Naive thymus-derived CD4-positive, alpha-beta T cell (primary cell): ENCODE results near the gene SLITRK1. TPM values are rescaled to one million over a fixed set of nuclear protein-coding genes. Genes with fewer than 3 reads are reported as not detected.

Source experiments
- ATAC-seq: fragments of 150-1000 bp; cut with Tn5 transposase; 2 replicates; pipeline ENCODE4 v1.10.0; 2021; ENCODE audit warnings: mild to moderate bottlenecking, moderate library complexity
- CTCF ChIA-PET: fragments of 350-600 bp; sonication (Branson Sonifier 250); formaldehyde crosslinking; loops from one replicate; lab custom pipeline; 2021; ENCODE audit warnings: antibody characterized with exemption; lab: Charles Lee
- POLR2A ChIA-PET: fragments of 350-600 bp; sonication (Branson Sonifier 250); formaldehyde crosslinking; loops from one replicate; lab custom pipeline; 2021; ENCODE audit warnings: antibody characterized with exemption, inconsistent platforms; lab: Charles Lee
- DNase-seq, 9 donors: peaks; one replicate each; pipeline versions ENCODE4 v3.0.0 to v3.0.0-alpha.2; 2020 to 2022; ENCODE audit warnings: mixed read lengths in 1 of 9
- H3K27ac ChIP-seq: one replicate; pipeline ENCODE4 v1.7.0; 2013; ENCODE audit warnings: mild to moderate bottlenecking, low read depth, low read length, moderate library complexity
- H3K27me3 ChIP-seq, 2 donors: one replicate each; pipeline ENCODE4 v1.7.0; 2013; ENCODE audit warnings: low read length in 2 of 2, mild to moderate bottlenecking in 2 of 2, moderate library complexity in 2 of 2; ENCODE audit not compliant: control insufficient read depth in 2 of 2, insufficient read depth in 2 of 2
- H3K36me3 ChIP-seq, 3 experiments: 1 replicate in 2 of 3; 2 replicates in 1 of 3; pipeline ENCODE4 v1.7.0; 2013; ENCODE audit warnings: low read length in 3 of 3, mild to moderate bottlenecking in 3 of 3, moderate library complexity in 1 of 3; ENCODE audit not compliant: insufficient read depth in 3 of 3, control insufficient read depth in 2 of 3
- H3K4me1 ChIP-seq, 2 donors: one replicate each; pipeline ENCODE4 v1.7.0; 2013; ENCODE audit warnings: low read length in 2 of 2, mild to moderate bottlenecking in 2 of 2, moderate library complexity in 1 of 2; ENCODE audit not compliant: control insufficient read depth in 2 of 2, insufficient read depth in 2 of 2
- H3K4me3 ChIP-seq: 2 replicates; pipeline ENCODE4 v1.7.0; 2013; ENCODE audit warnings: mild to moderate bottlenecking, low read length
- H3K9me3 ChIP-seq, 3 experiments: 1 replicate in 2 of 3; 2 replicates in 1 of 3; pipeline ENCODE4 v1.7.0; 2013; ENCODE audit warnings: low read length in 3 of 3; ENCODE audit not compliant: control insufficient read depth in 2 of 3
- H3K27ac Mint-ChIP-seq, 9 donors: one replicate each; pipeline ENCODE4 v1.8.0; 2020 to 2022; ENCODE audit warnings: mixed read lengths in 9 of 9, mild to moderate bottlenecking in 8 of 9, moderate library complexity in 5 of 9, inconsistent platforms in 2 of 9
- H3K27me3 Mint-ChIP-seq, 5 donors: one replicate each; pipeline ENCODE4 v1.8.0; 2021 to 2022; ENCODE audit warnings: mixed read lengths in 5 of 5, mild to moderate bottlenecking in 1 of 5
- H3K36me3 Mint-ChIP-seq, 5 donors: one replicate each; pipeline ENCODE4 v1.8.0; 2020 to 2022; ENCODE audit warnings: mixed read lengths in 5 of 5, mild to moderate bottlenecking in 3 of 5, inconsistent platforms in 1 of 5
- H3K4me1 Mint-ChIP-seq, 7 donors: one replicate each; pipeline ENCODE4 v1.8.0; 2020 to 2022; ENCODE audit warnings: mixed read lengths in 7 of 7, mild to moderate bottlenecking in 3 of 7, inconsistent platforms in 1 of 7
- H3K4me3 Mint-ChIP-seq, 10 donors: one replicate each; pipeline ENCODE4 v1.8.0; 2020 to 2022; ENCODE audit warnings: mild to moderate bottlenecking in 10 of 10, mixed read lengths in 10 of 10, moderate library complexity in 6 of 10, inconsistent platforms in 2 of 10
- H3K9me3 Mint-ChIP-seq, 11 donors: one replicate each; pipeline ENCODE4 v1.8.0; 2020 to 2022; ENCODE audit warnings: mixed read lengths in 11 of 11, mild to moderate bottlenecking in 4 of 11, inconsistent platforms in 1 of 11, moderate library complexity in 1 of 11
- intact Hi-C, 2 donors: fragments of 100-400 bp; cut with micrococcal nuclease; formaldehyde crosslinking; loops; one replicate each; pipeline ENCODE4 v1.15.1; 2023
- polyA plus RNA-seq, 2 donors: library from polyadenylated mRNA; unstranded; fragments of 300-500 nt; fragmentation: Illumina TruSeq; gene quantifications; one replicate each; pipeline ENCODE4 v1.2.3, GENCODE V29; 2021
- total RNA-seq, 6 experiments: library from RNA in 5 of 6; stranded (reverse) in 5 of 6; gene quantifications; 1 replicate in 5 of 6; 2 replicates in 1 of 6; pipeline ENCODE4 v1.2.3 and lab custom pipeline; 2021 to 2026

The SLITRK1 gene, protein sequence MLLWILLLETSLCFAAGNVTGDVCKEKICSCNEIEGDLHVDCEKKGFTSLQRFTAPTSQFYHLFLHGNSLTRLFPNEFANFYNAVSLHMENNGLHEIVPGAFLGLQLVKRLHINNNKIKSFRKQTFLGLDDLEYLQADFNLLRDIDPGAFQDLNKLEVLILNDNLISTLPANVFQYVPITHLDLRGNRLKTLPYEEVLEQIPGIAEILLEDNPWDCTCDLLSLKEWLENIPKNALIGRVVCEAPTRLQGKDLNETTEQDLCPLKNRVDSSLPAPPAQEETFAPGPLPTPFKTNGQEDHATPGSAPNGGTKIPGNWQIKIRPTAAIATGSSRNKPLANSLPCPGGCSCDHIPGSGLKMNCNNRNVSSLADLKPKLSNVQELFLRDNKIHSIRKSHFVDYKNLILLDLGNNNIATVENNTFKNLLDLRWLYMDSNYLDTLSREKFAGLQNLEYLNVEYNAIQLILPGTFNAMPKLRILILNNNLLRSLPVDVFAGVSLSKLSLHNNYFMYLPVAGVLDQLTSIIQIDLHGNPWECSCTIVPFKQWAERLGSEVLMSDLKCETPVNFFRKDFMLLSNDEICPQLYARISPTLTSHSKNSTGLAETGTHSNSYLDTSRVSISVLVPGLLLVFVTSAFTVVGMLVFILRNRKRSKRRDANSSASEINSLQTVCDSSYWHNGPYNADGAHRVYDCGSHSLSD
- total RNA-seq (not detected), polyA plus RNA-seq (not detected), total RNA-seq (lab: John Stamatoyannopoulos, UW) (not detected)

DNA sequence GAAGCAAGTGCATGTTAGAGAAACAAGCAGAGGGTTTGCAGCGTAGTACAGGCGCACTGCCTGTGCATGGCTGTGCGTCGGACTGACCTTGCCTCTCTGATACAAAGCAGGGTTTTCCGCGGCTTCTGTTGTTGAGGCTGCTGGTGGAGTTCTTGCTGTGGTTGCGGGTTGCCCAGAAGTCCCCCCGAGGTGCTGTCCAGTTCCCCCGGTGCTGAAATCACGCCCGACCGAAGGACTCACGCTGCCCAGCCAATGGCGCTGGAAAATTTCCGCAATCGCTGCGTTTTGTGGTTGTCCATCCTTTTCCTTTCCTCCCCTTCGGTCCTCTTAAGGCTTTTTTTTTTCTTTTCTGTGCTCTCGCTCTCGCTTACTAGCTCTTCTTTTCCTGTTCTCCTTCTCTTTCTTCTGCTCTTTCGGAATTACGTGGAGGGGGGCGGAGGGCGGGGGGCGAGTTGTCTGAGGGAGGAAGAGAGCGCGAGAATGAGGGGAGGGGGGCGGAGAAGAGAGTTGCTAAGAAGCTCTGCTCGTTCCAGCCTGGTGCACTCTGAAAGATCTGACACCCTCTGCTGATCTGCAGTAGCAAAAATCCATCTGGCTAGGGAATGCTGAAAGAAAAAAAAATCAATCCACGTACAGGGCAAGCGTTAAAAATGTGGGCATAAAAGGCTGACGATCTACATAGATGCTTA lies at the start of gene SLITRK1:
TSS of gene SLITRK1 (minus strand) at position 558 of the 689 bp plus-strand sequence. CDS start 967 bp downstream, outside the sequence.
- Mint-ChIP-seq H3K36me3 (peaks cover 0 to 8% (median 0%) of the 10 kb centered on the region in 5 donors), H3K9me3 (peaks cover 0 to 39% (median 7%) of the 10 kb centered on the region in 11 donors), H3K27me3 (peaks cover 46 to 64% (median 54%) of the 10 kb centered on the region in 5 donors), H3K27ac (no peak within 1 kb of the TSS), H3K4me3 (peak within 1 kb of the TSS in 2 of 10 donors; percentile 13 to 37), H3K4me1 (peaks cover 0 to 24% (median 0%) of the 10 kb centered on the region in 7 donors)
- Histone ChIP-seq H3K27me3 (peaks cover 0 to 3% of the 10 kb centered on the region in 2 donors), H3K27ac (no peak within 1 kb of the TSS), H3K4me3 (no peak within 1 kb of the TSS), H3K9me3 (no peaks in the 10 kb centered on the region), H3K36me3 (no peaks in the 10 kb centered on the region), H3K4me1 (no peaks in the 10 kb centered on the region)
- ChIA-PET CTCF (no interaction called here), POLR2A (no interaction called here)
- intact Hi-C loops = no loop called here
- ATAC-seq = no peak
- DNase-seq = peak in 1 of 9 donors; percentile 26

DNA sequence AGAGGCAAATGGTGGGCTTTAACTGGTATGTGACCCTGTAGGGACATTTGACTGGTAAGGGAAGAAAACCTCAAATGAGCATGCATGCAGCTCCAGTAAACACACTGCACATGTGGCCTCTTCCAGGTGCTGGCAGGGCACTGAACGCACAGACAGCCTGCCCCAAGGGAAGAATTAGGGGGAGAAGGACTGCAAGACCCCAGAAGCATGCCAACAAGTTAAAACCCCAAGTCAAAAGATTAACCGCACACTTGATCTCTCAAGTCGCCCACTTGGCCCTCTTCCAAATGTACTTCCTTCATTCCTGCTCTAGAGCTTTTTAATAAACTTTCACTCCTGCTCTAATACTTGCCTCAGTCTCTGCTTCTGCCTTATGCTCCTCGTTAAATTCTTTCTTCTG lies 46.9 kb upstream of the SLITRK1 start:
- no peaks in the 10 kb centered on the region for H3K36me3 Mint-ChIP-seq
- Histone ChIP-seq H3K9me3 (no peaks in the 10 kb centered on the region), H3K27me3 (no peaks in the 10 kb centered on the region), H3K4me1 (no peaks in the 10 kb centered on the region), H3K27ac (no peak overlapping the region), H3K36me3 (no peaks in the 10 kb centered on the region), H3K4me3 (no peak overlapping the region)
- H3K9me3 Mint-ChIP-seq = peaks cover 0 to 15% (median 0%) of the 10 kb centered on the region in 11 donors
- no peak overlapping the region for H3K4me3 Mint-ChIP-seq
- H3K27me3 Mint-ChIP-seq = no peaks in the 10 kb centered on the region
- POLR2A ChIA-PET = no interaction called here
- DNase-seq = no peak
- intact Hi-C loops = no loop called here
- no peak overlapping the region for H3K27ac Mint-ChIP-seq
- H3K4me1 Mint-ChIP-seq = no peaks in the 10 kb centered on the region
- ATAC-seq = no peak
- CTCF ChIA-PET = no interaction called here

DNA sequence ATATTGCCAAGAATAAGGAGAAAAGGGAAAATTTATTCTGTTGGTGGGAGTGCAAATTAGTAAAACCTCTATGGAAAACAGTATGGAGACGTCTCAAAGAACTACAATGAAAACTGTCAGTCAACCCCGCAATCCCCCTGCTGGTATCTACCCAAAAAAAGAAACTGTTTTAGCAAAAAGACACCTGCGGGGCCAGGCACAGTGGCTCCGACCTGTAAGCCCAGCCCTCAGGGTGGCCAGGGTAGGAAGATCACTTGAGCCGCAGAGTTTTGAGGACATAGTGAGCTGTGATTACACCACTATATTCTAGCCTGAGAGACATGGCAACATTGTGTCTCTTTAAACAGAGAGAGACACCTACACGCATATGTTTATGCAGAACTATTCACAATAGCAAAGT lies 37.5 kb upstream of the SLITRK1 start:
- H3K27me3 Mint-ChIP-seq = no peaks in the 10 kb centered on the region
- no peaks in the 10 kb centered on the region for H3K27me3 ChIP-seq
- H3K4me3 ChIP-seq = no peak overlapping the region
- no peak overlapping the region for H3K27ac ChIP-seq
- no peak for ATAC-seq
- no peaks in the 10 kb centered on the region for H3K36me3 Mint-ChIP-seq
- no peaks in the 10 kb centered on the region for H3K9me3 ChIP-seq
- no peak overlapping the region for H3K27ac Mint-ChIP-seq
- H3K4me3 Mint-ChIP-seq = no peak overlapping the region
- no peak for DNase-seq
- ChIA-PET POLR2A (no interaction called here), CTCF (no interaction called here)
- H3K36me3 ChIP-seq = no peaks in the 10 kb centered on the region
- intact Hi-C loops = no loop called here
- peaks cover 0 to 6% (median 0%) of the 10 kb centered on the region in 11 donors for H3K9me3 Mint-ChIP-seq
- H3K4me1 Mint-ChIP-seq = peaks cover 0 to 1% (median 0%) of the 10 kb centered on the region in 7 donors
- H3K4me1 ChIP-seq = no peaks in the 10 kb centered on the region

DNA sequence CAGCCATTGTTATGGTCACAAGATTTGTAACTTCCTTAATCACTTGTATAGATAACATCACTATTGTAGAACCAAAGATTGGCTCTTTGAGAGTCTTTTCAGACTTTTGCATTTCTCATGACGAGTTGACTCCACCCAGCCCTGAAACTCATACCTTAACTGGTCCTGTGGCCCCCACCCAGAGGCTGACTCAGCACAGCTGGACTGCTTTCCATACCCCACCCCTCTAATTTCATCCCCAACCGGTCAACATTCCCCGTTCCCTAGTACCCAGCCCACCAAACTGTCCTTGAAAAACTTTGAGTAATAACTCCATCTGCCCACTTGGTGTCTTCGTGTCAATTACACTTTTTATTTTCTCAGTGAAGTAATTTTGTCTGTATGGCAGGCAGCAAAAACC lies 32.1 kb upstream of the SLITRK1 start:
- Mint-ChIP-seq H3K27me3 (no peaks in the 10 kb centered on the region), H3K4me3 (no peak overlapping the region), H3K27ac (no peak overlapping the region), H3K36me3 (no peaks in the 10 kb centered on the region), H3K9me3 (peaks cover 0 to 8% (median 3%) of the 10 kb centered on the region in 11 donors), H3K4me1 (peaks cover 0 to 2% (median 0%) of the 10 kb centered on the region in 7 donors)
- ChIA-PET POLR2A (no interaction called here), CTCF (no interaction called here)
- intact Hi-C loops = no loop called here
- no peak overlapping the region for H3K4me3 ChIP-seq
- H3K27me3 ChIP-seq = no peaks in the 10 kb centered on the region
- H3K36me3 ChIP-seq = no peaks in the 10 kb centered on the region
- H3K9me3 ChIP-seq = no peaks in the 10 kb centered on the region
- no peak for DNase-seq
- no peaks in the 10 kb centered on the region for H3K4me1 ChIP-seq
- no peak for ATAC-seq
- H3K27ac ChIP-seq = no peak overlapping the region

DNA sequence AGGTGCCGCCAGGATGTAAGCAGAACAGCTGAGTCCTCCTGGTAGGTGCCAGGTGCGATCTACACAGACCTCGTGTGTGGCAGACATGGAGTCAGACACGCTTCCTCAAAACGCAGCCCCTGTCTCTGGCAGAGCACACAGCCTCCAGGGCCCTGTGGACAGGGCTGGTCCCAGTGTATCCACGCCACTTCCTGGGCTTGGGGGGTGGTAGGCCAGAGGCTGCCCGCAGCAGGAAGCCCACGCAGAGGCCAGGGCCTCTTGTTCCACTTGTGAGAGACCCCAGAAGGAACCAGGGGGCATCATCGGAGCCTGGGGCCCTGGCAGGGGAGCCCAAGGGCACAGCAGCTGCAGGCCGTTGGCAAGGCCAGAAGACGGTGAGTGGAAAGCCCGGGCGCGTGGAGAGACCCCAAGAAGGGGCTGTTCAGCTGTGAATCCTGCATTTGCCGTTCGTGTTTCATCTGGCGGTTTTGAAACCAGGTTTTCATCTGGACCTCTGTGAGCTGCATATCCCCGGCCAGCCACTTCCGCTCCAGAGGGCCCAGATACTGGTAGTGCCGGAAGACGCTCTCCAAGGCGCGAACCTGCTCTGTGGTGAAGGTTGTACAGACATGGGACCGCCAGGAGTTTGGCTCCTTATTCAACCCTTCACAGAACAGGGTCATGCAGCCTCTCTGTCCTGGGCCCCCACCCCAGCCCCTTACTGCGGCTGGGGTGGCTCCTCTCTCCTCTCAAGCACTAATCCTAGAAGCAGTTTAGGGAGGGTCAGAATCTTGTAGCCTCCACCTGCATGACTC lies 25.1 kb upstream of the SLITRK1 start:
- H3K36me3 Mint-ChIP-seq = no peaks in the 10 kb centered on the region
- CTCF ChIA-PET = no interaction called here
- intact Hi-C loops = no loop called here
- no peaks in the 10 kb centered on the region for H3K36me3 ChIP-seq
- H3K4me1 Mint-ChIP-seq = no peaks in the 10 kb centered on the region
- no peaks in the 10 kb centered on the region for H3K4me1 ChIP-seq
- H3K27ac ChIP-seq = no peak overlapping the region
- no peaks in the 10 kb centered on the region for H3K27me3 ChIP-seq
- H3K4me3 ChIP-seq = no peak overlapping the region
- H3K9me3 Mint-ChIP-seq = peaks cover 0 to 14% (median 5%) of the 10 kb centered on the region in 11 donors
- POLR2A ChIA-PET = no interaction called here
- no peak for DNase-seq
- H3K27ac Mint-ChIP-seq = no peak overlapping the region
- H3K27me3 Mint-ChIP-seq = no peaks in the 10 kb centered on the region
- no peaks in the 10 kb centered on the region for H3K9me3 ChIP-seq
- H3K4me3 Mint-ChIP-seq = no peak overlapping the region
- ATAC-seq = no peak

DNA sequence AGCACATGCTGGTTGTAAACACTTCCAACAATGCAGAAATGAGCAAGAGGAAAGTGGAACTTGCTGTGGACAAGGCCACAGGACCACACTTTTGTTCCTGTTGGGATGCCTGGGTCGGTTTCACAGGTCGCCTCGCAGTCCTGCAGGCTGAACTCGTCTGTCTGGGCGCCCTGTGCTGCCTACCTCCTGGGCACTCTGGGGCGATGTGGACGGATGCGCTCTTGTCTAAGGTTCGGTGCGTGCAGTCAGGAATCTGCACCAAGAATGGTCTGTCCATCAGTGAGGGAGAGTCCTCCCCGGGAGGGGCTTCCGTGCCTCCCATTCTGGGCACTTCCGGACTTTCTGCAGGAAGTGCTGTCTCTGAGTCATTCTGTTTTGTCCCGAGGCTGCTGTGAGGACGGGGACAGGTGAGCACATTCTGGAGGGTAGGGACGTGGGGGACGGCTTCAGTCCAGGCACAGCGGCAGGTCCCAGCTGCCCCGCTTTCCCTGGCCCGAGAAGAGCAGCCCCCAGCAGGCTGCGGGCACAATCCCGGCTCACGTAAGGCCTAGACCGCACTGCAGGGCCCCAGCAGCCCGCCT lies 24.1 kb upstream of the SLITRK1 start:
- no peak overlapping the region for H3K27ac ChIP-seq
- Mint-ChIP-seq H3K9me3 (peaks cover 0 to 12% (median 3%) of the 10 kb centered on the region in 11 donors), H3K27me3 (no peaks in the 10 kb centered on the region), H3K4me1 (no peaks in the 10 kb centered on the region), H3K4me3 (no peak overlapping the region), H3K27ac (no peak overlapping the region), H3K36me3 (no peaks in the 10 kb centered on the region)
- no peaks in the 10 kb centered on the region for H3K4me1 ChIP-seq
- H3K27me3 ChIP-seq = no peaks in the 10 kb centered on the region
- H3K9me3 ChIP-seq = no peaks in the 10 kb centered on the region
- no peak overlapping the region for H3K4me3 ChIP-seq
- POLR2A ChIA-PET = no interaction called here
- CTCF ChIA-PET = no interaction called here
- ATAC-seq (no peak), DNase-seq (no peak)
- no peaks in the 10 kb centered on the region for H3K36me3 ChIP-seq
- intact Hi-C loops = no loop called here
